CD4-positive, alpha-beta T cell treated with Interferon alpha-2 for 1 hour (primary cell): ENCODE results near the gene DUSP28.
"Not testable (repeated sequence)": the region's sequence is repeated elsewhere in the genome, so short reads cannot be mapped to it uniquely, and the experiment has no call there.

ENCODE experiments used
- DNase-seq, 2 donors: peaks; one replicate each; pipeline ENCODE4 v3.0.0-alpha.2; 2020 to 2022

DUSP28 gene

DNA sequence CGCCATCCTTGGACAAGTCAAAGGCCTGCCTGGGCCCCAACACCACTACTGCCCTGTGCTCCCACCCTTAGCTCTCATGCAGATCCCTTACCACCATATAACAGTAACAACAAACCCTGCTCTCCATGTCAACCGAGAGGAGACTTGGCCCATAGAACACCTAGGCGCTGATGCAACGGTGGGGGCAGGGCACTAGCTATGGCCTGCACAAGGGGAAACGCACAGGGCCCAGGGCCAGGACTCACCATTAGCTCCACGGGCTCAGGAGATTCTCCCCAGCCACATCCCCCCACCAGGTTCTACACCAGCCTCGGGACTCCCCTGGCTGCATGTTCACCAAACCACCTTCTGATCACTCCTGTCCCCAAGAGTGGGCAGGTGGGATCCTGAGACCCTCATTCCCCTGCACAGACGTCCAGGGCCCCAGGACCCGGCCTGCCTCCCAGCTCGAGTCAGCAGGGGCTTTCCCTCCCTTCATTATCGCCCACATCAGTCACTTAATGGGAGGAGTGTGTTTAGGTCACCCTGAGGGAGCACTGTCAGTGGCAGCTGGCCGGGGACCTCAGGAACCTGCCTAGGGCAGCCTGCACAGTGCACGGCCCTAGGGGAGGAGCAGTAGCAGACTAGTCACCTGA, 31.6 kb upstream of the DUSP28 start:
- no peak for DNase-seq

GRCh38 chr2:240529344-240529999, 30.7 kb upstream of the DUSP28 start:
- DNase-seq, result no peak

DNA sequence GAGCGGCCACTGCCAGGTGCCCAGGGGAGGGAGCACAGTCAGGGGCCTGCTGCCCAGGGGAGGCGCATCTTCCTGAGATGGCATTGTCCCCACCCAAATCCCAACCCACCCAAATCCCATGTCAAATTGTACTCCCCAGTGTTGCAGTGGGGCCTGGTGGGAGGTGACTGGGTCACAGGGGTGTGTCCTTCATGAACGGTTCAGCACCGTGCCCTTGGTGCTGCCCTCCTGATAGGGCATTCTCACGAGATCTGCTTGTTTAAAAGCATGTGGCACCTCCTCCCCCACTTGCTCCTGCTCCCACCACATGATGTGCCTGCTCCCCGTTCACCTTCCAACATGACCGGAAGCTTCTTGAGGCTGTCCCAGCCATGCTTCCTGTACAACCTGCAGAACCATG, 30.0 kb upstream of the DUSP28 start:
- no peak for DNase-seq

DNA sequence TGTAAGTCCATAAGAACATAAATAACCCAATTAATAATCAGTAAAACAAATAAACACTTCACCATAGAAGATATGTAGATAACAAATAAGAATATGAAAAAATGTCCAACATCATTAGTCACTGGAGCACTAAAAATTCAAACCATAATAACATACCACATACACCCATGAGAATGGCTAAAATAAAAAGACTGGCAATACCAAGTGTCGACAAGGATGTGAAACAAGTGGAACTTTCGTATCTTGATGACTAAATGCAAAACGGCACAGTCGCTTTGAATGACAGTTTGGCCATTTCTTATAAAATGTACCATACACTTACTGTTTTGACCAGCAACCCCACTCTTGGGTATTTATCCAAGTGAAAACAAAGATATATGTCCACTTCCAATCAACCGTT, 29.1 kb upstream of the DUSP28 start:
- DNase-seq, result no peak

- DNase-seq, result no peak
Measured at GRCh38 chr2:240532031-240532775, 28.0 kb upstream of the DUSP28 start.

GRCh38 chr2:240538031-240538780, 22.0 kb upstream of the DUSP28 start:
- no peak for DNase-seq

DNA sequence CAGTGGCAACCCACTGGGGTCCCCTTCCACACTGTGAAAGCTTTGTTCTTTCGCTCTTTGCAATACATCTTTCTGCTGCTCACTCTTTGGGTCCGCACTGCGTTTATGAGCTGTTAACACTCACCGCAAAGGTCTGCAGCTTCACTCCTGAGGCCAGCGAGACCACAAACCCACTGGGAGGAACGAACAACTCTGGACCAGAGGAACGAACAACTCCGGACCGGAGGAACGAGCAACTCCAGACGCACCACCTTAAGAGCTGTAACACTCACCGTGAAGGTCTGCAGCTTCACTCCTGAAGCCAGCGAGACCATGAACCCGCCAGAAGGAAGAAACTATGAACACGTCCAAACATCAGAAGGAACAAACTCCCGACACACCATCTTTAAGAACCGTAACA, 21.1 kb upstream of the DUSP28 start:
- DNase-seq, result not testable (repeated sequence)

- DNase-seq, result no peak
Measured at GRCh38 chr2:240539906-240540305, 20.3 kb upstream of the DUSP28 start.

DNA sequence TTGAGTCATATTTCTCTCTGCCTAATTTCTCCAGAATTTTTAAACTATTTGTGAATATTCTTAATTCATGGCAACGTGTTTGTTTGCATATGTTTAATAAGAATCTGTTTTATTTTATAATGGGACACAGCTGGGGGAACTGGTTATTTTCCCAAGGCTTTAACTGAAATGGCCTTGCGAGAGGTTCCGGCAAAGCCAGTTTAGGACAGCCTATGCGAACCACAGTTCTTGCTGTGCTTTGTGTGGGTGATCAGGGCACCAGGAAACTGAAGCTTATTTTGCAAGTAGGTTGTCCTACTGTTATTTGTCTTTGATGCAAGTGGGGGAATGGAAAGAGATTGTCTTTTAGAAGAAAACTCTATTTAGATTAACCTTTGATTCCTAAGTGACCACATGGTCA, 8.9 kb upstream of the DUSP28 start:
- no peak for DNase-seq

DNA sequence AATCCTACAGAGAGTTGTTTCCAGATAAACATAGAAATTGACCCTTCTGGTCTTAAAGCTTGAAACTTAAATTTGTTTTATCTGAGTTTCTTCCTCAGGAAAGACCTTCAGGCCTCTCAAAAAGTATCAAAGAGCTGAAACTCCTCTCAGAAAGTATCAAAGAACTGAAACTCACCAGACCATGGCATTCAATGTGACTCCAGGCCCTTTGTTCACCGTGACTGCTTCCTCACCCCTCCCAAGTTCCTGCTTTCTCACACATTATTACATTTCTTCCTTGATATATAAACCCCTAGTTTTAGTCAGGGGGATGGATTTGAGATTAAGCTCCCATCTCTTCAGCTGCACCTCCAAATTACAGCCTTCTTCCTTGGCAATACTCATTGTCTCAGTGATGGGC, 8.3 kb upstream of the DUSP28 start:
- no peak for DNase-seq

DNA sequence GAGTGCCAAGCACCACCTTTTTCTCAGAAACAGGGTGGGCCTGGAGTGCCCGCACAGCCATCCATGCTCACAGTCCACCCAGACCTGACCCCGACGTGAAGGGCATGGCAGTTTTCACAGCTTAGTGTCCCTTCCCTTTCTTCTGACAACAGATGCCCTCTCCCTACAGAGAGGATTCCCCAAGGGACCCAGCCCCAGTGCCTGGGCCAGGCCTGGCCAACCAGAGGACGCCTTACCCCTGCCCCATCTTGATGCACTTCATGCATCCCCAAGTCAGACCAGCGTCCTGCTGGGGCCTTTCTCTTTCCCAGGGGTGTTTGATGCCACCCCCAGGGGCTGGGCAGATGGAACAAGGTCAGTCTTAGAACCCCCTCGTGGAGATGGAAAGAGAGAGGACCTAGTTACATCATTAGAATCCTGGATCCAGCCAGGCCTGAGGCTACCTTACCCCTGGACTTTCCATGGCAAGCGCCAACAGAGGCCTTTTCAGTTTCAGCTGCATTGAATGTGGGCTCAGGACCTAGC, 6.1 kb upstream of the DUSP28 start:
- no peak for DNase-seq

- DNase-seq, result no peak
Measured at GRCh38 chr2:240554767-240555493, 5.2 kb upstream of the DUSP28 start.

DNA sequence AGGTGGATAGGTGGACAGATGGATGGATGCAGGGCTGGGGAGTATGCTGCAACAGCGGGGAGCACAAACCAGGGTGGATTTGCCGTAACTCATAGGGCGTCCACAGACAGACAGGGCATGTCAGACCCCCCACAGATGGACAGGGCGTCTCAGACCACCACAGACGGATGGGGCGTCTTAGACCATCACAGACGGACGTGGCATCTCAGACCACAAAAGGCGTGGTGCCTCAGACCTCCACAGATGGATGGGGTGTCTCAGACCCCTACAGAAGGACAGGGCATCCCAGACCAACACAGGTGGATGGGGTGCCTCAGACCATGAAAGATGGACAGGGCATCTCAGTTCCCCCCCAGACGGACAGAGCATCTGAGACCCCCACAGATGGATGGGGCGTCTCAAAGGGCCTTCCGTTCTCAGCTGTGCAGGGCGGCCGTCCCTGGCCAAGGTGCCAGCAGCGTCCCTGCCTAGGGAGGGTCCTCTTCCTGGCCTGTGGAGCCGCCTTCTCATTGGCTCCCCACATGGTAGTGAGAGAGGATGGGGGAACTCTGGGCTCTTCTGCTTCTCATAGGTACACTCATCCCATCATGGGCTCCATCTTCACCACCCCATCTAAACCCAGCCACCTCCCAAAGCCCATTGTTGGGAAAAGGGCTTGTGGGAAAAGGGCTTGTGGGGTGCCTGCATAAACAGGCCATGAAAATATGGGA, 4.5 kb upstream of the DUSP28 start:
- DNase-seq, result no peak

- DNase-seq, result peak; percentile 67 to 82
Measured at GRCh38 chr2:240556553-240557100, 3.5 kb upstream of the DUSP28 start.

DNA sequence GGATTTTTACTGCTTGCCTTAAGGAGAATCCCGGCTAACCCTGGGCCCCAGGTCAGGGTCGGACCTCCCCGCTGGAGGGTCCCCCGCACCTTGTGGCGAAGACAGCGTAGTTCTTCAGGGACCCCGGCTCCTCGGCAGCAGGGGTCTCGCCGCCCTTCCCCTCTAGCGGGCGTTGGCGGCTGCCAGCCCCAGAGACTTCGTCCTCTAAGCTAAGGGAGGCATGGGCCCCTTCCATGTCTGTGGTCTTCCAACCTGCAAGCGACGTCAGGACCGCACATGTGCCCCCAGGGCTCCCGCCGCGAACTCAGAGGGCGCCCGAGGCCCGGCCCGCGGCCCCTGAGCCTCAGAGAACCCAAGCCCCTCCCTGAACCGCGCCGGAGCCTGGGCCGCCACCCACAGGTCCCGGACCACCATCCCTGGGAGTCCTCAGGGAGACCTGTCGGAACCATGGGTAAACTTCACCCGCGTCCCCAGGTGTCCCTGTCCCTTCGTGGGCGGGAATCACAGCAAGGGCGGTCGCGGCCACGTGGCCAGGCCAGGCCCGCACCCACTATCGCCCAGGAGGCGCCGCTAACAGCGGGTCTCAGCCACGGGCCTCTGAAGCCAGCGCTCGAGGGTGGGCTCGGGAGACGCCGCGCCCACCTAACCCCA, 2.9 kb upstream of the DUSP28 start:
- DNase-seq, result no peak

- peak; percentile 61 to 73 for DNase-seq
Measured at GRCh38 chr2:240557808-240558207, 2.3 kb upstream of the DUSP28 start, which contains the start of gene ANKMY1. TSS of gene ANKMY1 (minus strand) at chr2:240557988. CDS start at chr2:240557335, 653 bp downstream.

DNA sequence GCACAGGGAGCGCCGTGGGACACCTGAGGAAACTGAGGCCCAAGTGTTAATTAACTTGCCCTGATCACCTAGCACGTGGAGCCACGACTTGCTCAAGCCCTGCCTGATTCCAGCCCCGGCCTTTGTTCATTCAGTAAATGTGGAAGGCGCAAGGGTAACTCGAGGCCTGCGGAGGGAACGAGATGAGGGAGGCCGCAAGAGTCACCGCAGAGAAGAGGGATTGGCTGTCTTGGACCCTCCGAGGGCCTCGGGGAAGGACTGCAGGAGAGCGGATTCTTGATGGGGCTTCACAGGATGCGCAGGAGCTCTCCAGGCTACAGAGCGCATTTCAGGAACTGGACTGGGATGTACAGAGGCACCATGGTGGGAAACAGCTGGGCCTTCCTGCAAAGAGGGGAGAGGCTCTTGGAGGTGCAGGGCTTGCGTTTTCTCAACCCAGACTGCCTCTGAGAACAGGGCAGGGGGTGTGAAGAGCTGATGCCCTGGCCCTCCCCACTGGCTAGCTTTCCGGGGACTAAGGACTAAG, 1.9 kb upstream of the DUSP28 start:
- no peak for DNase-seq

GRCh38 chr2:240559286-240559685, 871 bp upstream of the DUSP28 start:
- DNase-seq, result no peak

DNA sequence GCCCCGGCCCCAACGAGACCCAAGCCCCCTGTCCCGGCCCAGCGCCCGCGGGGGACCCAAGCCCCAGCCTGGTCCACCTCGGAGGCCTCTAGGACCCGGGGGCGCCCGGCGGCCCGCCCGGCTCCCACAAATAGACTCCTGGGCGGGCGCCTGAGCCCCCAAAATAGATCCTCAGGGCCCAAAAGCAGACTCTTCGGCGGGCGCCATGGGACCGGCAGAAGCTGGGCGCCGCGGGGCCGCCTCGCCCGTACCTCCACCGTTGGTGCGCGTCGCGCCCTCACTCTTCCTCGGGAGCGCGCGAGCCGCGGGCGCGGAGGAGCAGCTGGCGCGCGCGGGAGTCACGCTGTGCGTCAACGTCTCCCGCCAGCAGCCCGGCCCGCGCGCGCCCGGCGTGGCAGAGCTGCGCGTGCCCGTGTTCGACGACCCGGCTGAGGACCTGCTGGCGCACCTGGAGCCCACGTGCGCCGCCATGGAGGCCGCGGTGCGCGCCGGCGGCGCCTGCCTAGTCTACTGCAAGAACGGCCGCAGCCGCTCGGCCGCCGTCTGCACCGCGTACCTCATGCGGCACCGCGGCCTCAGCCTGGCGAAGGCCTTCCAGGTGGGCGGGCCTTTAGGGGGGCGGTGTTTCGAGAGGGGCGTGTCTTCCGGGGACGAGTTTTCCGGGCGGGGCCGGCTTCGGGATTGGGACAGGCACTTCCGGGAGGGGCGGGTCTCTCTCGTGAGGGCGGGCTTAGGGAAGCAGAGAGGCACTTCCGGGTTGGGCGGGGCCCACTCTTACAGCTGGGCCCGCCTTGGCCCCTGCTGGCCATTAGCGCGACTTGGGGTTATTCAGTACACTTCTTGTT, 545 bp downstream of the DUSP28 start:
- peak; percentile 98 to 99 for DNase-seq
